ENCODE data around the gene AUTS2.

Gene AUTS2

DNA sequence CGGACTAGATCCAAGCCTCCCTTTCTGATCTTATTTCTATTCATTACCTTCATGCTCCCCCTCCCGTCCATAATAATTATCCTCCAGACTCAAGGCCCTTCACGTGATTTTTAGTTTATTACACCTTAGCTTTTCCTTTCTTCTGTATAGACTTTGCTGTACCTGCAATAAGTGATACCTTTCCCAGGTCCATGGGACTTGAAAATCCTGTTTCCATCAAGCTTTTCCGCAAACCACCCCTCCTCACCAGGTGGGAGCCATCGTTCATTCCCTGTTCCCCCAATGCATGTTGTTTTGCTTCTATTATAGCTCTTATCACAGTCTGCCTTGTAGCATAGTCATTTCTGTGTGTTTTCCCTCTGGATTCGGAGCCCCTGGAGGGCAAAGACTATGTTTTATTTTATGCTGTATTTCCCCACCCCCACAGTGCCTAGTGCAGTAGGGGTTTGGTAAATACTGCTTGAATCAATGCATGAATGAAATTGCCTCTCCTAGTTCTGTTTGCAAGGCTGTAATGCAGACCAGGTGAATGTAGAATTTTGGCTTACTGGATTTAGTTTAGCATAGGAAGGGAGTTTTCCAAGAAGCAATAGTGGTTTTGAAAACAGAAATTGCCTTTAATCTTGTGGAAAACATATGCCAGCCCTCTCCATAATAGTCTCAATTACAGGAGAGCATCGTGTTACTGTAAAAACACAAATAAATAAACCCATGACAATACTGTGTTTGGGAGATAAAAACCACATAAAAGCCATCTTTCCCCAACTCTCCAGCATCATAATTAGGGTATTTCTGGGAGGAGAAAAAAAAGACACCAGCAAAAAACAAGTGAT, 213.4 kb downstream of the AUTS2 start:
- DNase-seq (ENCODE audit: extremely low read depth in 1 of 2, low read depth in 1 of 2): no peak

DNA sequence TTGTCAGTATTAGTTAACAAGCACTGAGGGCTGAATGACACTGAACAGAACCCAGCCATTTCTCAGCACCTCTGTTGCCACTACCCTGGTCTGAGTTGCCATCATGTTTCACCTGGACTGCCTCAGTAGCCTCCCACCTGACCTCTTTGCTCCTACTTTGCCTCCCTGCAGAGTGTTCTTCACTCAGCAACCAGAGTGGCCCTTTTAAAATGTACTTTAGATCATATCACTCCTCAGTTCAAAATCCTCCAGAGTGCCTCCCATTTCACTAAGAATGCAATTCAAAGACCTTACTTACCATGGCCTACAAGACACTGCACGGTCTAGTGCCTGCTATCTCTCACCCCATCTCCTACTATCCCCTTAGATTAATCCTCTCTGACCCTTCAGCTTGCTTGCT, 214.5 kb downstream of the AUTS2 start:
- no peak for DNase-seq (ENCODE audit: extremely low read depth in 1 of 2, low read depth in 1 of 2)

DNA sequence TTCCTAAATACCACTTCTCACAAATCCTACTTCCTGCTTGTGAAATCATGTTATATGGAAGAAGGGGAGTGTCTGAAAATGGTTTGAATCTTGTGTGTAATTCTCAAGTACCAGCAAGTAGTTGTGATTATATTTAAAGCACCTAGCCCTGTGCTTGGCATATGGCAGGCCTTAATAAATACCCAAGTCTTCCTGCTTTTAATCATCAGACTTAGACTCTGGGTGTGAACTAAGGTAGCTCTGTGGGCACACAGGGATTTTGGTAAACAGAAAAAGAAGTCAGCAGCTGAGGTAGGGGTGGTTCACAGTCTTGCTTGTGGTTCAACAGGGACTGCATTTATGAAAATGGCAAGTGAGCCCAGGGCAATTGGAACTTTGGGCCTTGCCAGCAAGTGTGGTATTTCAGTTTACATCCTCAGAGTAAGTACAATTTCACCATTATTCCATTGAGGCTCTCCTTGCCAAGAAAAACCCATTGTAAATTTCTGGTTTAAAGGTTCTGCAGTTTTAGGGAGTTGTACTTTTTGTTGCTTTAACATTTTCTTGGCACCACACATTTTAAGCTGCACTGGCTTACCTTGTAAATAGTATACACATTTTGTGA, 215.5 kb downstream of the AUTS2 start:
- DNase-seq (ENCODE audit: extremely low read depth in 1 of 2, low read depth in 1 of 2): no peak

DNA sequence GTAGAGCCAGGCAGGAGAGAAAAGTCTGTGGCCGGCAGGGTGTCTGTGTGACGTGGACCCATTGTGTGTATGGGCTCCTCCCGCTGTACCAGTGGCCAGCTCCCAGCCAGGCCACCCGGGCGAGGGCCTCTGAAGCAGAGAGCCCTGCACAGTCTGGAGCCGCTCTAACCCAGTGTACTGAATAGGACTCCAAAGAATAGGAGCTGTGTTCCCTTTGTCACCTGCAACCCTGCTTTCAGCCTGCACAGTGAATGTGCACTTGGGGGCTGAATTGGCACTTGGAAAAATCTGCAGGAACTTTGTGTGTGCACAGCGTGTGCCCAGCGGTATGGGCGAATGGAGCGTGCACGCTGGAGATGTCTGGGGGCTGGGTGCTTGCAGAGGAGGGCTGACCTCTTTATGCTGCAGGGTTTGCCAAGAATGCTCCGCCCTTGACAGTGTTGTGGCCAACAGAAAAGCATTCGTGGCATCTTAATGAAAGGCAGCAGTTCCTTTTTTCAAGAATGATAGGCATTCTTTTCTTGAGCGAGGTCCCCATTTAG, 216.2 kb downstream of the AUTS2 start:
- DNase-seq (ENCODE audit: extremely low read depth in 1 of 2, low read depth in 1 of 2): no peak

DNA sequence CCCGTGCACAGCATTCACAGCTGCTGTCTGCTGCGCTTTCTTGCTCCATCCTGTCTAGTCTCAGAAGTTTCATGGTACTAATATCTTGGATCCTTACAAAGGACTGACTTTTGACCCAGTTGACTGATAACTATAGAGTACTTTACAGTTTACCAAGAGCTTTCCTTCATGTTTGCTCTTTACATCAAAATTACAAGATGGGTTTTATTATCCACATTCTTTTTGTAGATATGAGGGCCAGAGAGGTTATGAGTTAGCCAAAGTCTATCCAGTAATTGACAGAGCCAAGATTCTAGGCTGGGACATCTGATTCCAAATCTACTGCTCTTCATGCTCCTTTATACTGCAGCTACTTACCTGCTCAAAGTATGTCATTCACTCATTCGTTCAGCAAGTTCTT, 218.2 kb downstream of the AUTS2 start:
- DNase-seq (ENCODE audit: extremely low read depth in 1 of 2, low read depth in 1 of 2): no peak

DNA sequence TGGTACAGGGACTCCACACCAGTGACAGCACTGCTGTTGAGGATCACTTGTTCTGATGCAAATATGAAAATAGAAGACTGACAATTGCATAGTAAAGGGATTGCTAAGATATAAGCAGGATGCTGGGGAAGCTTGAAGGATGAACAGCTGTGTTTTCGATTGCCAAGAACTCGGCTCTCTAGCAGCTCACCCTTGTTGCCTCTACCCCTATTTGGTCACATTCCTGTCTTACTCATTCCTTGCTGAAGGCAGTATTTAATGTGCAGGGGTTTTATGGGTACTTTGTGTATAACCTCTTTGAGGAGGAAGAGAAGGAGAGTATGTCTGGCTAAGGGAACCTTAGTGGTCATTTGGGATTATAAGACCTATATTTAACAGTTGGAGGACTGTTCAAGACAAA, 218.8 kb downstream of the AUTS2 start:
- no peak for DNase-seq (ENCODE audit: extremely low read depth in 1 of 2, low read depth in 1 of 2)

DNA sequence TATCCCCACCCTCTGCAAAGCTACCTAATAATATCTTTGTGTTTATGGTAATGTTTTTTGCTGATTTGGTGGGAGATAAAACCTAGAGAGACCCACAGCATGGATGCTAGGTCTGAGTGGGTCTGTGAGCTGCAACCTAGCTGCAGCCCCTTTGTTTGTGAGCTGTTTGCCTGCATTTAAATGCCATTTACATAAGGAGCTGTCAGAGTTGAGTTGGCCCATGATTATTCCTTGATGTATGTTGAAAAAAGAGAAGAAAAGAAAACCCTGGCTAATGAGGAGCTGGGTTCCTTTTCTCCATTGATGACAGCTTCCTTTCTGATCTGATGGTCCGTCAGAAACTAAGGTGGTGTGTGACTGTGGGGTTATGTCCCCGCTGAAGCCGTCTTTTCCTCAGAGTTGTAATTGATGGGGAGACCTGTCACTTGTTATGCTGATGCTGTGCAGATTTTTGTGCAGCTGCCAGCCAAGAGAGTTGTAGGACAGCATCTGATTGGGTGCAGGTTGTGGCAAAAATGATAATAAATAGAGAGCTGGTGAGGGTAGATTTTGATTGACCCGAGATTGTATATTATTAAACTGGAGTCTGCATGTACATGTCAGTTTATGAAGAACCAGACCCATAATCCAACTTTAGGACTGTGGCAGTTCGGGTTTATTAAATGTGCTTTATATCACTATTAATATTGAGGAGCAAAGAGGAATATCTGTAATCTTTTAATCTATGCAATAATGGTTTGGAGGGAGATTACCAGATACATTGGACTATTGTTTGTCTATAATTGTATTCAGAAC, 219.8 kb downstream of the AUTS2 start:
- no peak for DNase-seq (ENCODE audit: extremely low read depth in 1 of 2, low read depth in 1 of 2)

DNA sequence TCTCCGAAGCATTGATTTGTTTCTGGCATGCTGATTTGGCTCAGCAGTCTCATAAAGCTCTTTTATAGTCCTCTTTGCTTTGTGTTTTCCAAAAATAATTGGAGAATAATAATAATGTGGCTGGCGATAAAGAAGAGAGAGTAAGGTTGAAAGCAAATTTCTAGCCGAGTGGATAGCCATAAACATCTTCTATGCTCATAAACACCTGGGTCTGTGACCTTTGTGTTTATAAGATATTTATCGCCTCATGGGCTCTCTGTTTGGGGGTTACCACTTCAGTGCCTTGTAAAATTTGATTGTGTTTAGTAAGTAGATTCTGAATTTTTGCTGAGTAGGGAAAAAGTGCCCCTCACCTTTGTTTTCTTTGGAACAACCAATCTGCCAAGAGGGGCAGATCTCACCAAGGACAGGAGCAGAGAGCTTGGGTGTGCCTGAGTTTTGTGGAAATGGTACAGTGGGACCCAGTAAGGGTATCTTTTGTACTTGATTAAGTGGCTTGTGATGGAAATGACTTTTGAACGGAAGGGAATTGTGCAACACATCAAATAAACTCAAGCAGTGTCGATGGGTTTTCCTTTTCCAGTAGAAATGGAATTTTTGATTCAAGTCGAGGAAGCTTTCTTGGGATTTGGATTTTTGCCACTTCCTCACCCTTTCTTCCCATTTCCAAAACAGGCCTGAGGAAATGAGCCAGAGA, 220.5 kb downstream of the AUTS2 start:
- no peak for DNase-seq (ENCODE audit: extremely low read depth in 1 of 2, low read depth in 1 of 2)

DNA sequence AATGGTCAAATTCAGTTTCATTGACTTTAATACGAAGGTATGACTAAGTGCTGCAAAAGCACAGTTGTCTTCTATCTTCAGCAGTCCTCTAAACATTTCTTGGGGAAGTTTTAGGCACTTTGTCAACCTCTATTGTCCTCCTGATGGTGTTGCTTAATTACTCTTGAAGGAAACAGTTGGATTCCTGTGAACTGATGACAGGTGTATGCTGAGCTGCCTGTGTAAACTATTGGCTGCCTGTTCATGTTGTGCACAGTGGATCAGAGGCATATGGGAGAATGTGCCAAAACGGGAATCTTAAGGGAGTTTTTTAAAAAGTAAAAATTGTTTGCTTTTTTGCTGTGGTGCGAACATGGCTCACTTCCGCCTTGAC, 221.0 kb downstream of the AUTS2 start:
- DNase-seq (ENCODE audit: extremely low read depth in 1 of 2, low read depth in 1 of 2): no peak

DNA sequence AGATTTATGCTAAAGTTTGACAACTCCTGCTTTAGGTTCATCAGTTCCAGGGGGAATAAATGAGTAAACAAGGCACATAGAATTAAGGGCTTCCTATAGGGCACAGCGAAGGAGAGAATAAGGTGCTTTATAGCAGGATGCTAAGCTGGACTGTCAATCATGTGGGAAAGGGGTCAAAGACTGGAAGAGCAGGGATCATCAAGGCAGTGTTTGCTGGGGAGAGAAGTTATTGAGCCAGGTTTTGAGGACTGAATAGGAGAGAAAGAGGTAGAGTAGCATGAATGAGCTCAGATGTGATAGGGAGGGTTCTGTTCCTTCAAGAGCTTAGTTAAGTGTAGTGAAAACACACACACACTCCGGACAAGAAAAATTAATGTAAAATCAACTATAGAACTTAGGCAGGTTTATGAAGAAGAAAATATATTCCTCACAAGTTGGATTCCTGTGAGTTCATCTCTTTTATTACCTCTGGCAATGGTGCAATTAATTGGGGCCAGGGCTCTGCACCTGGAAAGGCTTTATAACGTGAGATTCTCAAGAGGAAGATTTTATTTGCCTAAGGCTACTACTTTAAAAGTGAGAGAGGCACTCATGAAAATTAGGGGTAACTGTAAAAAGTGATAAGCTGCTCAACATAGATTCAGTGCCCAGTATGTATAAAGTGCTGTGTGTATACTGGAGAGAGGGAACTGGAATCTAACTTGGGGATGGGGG, 222.4 kb downstream of the AUTS2 start:
- no peak for DNase-seq (ENCODE audit: extremely low read depth in 1 of 2, low read depth in 1 of 2)

DNA sequence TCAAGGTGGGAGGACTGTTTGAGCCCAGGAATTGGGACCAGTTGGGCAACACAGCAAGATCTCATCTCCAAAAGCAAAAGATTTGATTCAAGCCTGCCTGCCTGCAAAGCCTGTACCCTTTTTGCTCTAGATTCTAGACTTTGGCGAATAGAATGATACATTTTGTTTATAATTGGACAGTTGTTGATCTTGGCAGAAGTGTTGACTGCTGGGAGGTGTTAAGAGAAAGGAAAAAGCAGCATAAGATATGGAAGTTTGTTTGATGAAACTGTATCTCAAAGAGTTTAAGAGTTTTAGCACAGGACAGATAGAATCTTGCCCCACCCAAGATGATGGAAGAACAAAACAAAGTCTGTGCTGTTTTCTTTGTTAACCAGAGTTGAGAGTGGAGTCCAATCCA, 224.1 kb downstream of the AUTS2 start:
- DNase-seq (ENCODE audit: extremely low read depth in 1 of 2, low read depth in 1 of 2): no peak

DNA sequence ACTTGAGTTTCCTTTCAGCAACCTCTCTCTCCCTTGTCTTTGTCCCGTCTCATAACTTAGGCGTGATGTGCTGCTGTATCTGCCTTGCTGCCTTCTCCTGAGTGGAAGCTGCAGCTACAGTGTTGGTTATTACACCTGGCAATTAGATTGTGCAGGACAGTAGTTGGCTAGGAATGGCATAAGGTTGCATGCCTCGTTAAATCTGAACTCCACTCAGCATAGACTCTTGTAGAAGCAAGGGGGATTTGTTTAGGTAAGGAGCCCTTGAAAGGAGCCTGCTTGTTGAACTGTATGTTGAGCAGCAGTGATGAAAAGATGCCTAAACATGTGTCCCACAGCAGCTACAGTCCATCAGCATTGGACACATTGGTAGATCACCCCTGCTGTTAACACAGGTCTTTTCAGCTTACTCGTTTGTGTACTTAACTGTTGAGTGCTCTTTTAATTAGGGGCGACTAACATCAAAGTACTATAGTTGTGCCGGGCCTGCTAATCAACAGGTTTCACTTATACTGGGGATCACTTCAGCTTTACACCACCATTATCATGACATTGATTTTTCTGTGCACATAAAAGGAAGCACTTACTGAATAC, 225.0 kb downstream of the AUTS2 start:
- no peak for DNase-seq (ENCODE audit: extremely low read depth in 1 of 2, low read depth in 1 of 2)

DNA sequence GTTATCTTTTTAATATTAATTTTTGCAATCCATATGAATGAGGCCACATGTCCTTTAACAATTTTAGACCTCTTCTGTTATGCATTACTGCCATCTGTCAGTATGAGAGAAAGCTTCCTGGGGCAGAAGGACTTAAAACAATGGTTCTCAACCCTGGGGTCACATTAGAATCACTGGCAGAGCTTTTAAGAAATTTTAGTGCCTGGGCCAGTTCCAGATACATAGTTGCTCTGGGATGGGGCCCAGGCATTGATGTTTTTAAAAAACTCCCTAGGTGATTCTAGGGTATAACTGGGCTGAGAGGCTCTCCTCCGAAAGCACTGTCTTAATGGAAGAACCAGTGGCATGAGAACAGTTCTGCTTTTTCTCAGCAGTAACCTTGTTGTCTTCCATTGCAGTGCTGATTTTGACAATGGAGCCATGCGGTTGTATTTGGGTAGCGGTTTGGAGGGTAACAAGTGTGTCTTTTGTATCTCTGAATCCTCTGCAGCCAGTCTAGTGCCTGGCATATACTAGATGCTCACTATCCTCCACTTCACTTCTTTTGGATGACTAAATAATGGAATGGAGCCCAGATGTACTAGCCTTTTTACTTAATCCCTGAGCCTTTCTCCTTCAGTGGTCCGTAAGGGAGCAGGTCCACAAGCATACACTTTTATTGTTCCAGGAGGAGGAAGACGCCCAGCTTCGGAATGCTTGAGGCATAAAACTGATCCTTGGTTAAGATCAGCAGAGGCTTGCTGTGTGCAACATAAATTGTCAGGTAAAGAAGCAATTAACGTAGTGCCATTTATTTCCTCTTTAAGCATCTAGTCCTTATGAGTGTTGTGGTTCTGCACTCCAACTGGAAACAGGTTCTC, 227.1 kb downstream of the AUTS2 start:
- DNase-seq (ENCODE audit: extremely low read depth in 1 of 2, low read depth in 1 of 2): no peak

DNA sequence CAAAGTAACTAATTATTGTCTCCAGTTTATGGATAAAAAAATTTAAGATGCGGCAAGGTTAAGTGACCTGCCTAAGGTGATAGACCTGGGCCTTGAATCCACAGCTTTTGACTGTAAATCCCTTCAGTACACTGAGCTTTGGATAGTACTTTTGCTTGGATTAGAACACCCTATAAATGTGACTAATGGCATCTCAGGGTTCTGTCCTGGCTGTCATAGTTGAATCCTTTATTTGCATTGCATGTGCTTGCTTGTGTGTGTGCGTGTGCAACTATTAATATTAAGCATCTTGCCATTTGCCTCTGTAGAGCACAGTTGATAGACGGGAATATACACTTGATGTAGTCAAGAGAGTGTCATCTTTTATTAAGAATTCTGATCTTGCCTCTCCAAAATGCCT, 228.0 kb downstream of the AUTS2 start:
- no peak for DNase-seq (ENCODE audit: extremely low read depth in 1 of 2, low read depth in 1 of 2)

DNA sequence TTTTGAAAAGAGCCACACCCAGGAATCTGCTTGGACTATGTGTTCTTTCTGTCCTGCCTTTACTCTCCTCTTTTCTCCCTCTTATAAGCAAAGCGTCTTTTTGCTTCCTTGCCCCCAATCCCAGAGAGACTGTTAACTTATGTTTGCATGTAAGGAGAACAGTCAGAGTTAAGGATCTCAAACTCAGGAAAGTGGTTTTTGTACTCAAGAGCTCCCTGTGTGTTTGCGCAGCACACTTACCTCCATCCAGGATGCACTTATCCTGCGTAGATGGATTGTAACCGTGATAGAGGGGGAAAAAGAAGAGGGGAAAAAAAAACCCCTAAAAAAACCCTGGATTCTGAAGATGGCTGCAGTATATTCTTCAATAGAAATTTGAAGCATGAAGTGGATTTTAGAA, 228.9 kb downstream of the AUTS2 start:
- no peak for DNase-seq (ENCODE audit: extremely low read depth in 1 of 2, low read depth in 1 of 2)

DNA sequence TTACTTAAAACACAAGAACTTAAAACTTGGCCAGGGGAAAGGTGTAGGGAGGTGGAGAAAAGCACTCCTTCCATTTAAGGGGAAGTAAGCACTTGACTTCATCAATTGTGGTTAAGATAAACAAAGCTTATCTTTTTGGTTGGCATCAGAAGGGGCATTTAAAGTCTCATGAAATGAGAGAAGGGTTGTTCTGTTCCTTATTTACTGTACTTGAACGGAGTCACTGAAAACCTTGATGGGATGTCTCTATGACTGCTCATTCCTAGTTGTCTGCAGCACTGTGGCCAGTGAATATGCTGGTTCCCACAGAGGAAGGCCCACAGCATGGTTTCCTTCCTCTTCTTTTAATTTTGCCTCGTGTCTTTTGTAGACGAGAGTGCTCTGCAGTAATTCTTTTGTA, 229.3 kb downstream of the AUTS2 start:
- DNase-seq (ENCODE audit: extremely low read depth in 1 of 2, low read depth in 1 of 2): no peak

DNA sequence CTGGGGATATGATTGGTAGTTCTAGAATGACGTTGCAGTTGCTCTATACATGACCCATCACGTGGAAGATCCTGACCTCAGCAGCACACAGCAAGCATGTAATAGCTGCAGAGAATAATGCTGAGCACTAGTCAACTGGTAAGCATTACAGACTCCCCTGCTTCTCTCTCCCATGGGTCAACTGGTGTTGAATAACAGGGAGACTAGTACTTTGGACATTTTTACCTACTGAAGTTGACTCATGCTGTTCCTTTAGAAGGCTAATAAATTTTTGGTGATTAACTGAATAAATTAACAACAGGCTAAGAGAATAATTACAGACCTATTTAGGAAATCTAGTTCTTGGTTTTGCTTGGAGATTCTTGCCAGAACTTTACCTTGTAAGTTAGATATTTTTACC, 234.1 kb downstream of the AUTS2 start:
- DNase-seq (ENCODE audit: extremely low read depth in 1 of 2, low read depth in 1 of 2): no peak

DNA sequence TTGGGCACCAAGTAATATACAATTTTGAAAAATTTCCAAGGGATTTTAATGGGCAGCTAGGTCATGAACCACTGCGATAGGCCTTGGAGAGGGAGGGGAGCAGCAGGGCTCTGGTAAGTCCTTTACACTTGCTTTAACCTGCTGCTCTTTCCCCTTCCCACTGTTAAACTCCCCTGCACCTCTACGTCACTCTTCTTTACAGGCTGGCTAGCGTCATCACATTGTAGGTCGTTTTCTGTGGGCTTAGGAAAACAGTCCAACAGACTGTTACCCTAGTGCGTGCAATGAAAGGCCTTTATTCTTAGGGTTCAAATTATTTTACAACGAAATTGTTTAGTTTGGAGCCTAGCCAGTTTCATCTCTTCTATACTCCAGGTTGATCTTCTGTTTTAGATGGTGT, 235.7 kb downstream of the AUTS2 start:
- no peak for DNase-seq (ENCODE audit: extremely low read depth in 1 of 2, low read depth in 1 of 2)

DNA sequence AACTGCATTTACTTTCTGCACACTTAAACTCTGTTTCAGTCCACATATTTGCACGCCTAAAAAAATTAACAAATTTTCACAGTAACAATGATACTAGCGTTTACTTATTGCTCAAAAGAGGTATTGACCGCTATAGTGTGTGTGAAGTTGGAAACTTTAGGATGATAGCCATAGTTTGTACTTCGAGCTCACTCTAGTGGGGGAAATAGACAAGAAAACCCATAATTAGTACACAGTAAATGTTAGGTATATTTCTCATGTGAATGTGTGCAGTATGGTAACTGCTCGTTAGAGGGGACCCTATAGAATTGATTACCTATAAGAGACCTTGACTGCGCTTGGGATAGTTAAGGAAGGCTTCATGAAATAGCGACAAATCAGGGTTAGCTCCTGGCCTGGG, 238.4 kb downstream of the AUTS2 start:
- DNase-seq (ENCODE audit: extremely low read depth in 1 of 2, low read depth in 1 of 2): no peak

Data from stimulated activated CD8-positive, alpha-beta memory T cell treated with anti-CD3 and anti-CD28 coated beads, Interleukin-7, amount 100 ng/mL, for 48 hours (primary cell).